Activated CD8-positive, alpha-beta memory T cell treated with anti-CD3 and anti-CD28 coated beads for 48 hours (primary cell): ENCODE measurements around the gene TTC28.

Source experiments
- DNase-seq, 3 experiments: peaks; one replicate each; pipeline ENCODE4 v3.0.0-alpha.2; 2020; ENCODE audit warnings: low read depth in 2 of 3, low spot score in 2 of 3

Gene TTC28

GRCh38 chr22:27934069-27934468, 745.6 kb downstream of the TTC28 start:
- DNase-seq, result no peak

GRCh38 chr22:27933186-27933983, 746.3 kb downstream of the TTC28 start:
- no peak for DNase-seq

DNA sequence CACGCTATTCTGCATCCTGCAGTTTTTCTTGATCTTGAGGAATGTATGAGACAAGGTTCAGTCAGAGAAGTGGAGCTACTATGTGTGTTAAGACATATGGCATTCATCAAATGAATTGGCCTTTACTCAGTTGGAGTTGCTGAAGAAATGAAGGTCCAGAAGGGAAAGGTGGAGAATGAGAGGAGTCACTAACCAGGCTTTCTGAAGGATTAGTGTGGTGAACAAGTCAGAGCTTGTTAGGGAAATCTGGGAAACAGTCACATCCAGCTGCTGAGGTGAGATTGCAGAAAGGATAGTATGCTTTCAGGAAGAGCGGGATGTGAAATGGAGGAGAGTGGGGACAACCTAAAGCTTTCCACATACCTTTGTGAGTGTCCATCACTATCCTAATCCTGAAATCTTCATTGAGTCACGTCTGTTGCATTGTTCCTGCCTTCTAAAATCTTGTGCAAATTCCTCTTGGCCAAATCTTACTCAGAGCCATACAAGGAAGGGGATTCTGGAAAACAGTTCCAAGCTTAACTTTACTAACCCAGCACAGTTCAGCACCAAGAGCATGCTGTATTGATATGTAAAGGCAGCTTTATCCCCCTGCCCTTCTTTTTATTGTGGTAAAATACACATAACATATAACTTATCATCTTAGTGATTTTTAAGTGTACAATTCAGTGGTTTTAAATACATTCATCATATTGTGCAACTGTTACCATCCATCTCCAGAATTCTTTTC, 749.1 kb downstream of the TTC28 start:
- DNase-seq, result no peak
